PFSK-1 (cell line): ENCODE results near the gene PTPN5.

Experiments used
- FOXP2 ChIP-seq: optimal IDR thresholded peaks from 2 replicates; pipeline ENCODE3; 2011; ENCODE audit warnings: borderline replicate concordance, control low read depth, inconsistent platforms; ENCODE audit not compliant: insufficient read depth; ENCODE audit errors: extremely low read length, extremely low read depth
- POLR2AphosphoS5 ChIP-seq: IDR thresholded peaks from 2 replicates; pipeline ENCODE4 v1.6.1; 2012; ENCODE audit warnings: low read depth, mild to moderate bottlenecking, control low read depth, low read length, moderate library complexity
- TAF1 ChIP-seq: IDR thresholded peaks from 2 replicates; pipeline ENCODE4 v1.6.1; 2012; ENCODE audit warnings: low read length, control low read depth, borderline replicate concordance; ENCODE audit not compliant: insufficient read depth

- no peak for TF ChIP-seq POLR2AphosphoS5
- TF ChIP-seq FOXP2, result no peak
- no peak for TF ChIP-seq TAF1
These were observed 42.7 kb downstream of the PTPN5 start for GRCh38 chr11:18748766-18749365.
